Progenitor cell of endocrine pancreas (in vitro differentiated cells): ENCODE results near the gene ZNF778. TPM values are rescaled to one million over a fixed set of nuclear protein-coding genes. Genes with fewer than 3 reads are reported as not detected.

Source experiments
- DNase-seq: peaks from one replicate; pipeline ENCODE4 v3.0.0; 2021; ENCODE audit warnings: low spot score; ENCODE audit not compliant: unreplicated experiment
- H3K27ac Mint-ChIP-seq: 2 replicates; pipeline ENCODE4 v1.8.0; 2021; ENCODE audit warnings: mild to moderate bottlenecking, moderate library complexity, mixed read lengths
- H3K27me3 Mint-ChIP-seq: 2 replicates; pipeline ENCODE4 v1.8.0; 2021; ENCODE audit warnings: mixed read lengths
- H3K36me3 Mint-ChIP-seq: 2 replicates; pipeline ENCODE4 v1.8.0; 2022; ENCODE audit warnings: mixed read lengths; ENCODE audit not compliant: insufficient read depth
- H3K4me1 Mint-ChIP-seq: 2 replicates; pipeline ENCODE4 v1.8.0; 2021; ENCODE audit warnings: low read depth, mixed read lengths
- H3K4me3 Mint-ChIP-seq: 2 replicates; pipeline ENCODE4 v1.8.0; 2021; ENCODE audit warnings: low read depth, mild to moderate bottlenecking, moderate library complexity, mixed read lengths
- H3K9me3 Mint-ChIP-seq: 2 replicates; pipeline ENCODE4 v1.8.0; 2021; ENCODE audit warnings: low read depth, mixed read lengths
- total RNA-seq: library from RNA; stranded (reverse); gene quantifications from 2 replicates; pipeline ENCODE4 v1.2.1, GENCODE V29; 2021
- TF ChIP-seq, protein P1 (sequence below): fragments of 200-600 bp; sonication (generic); IDR thresholded peaks from one replicate; pipeline ENCODE4 v1.5.0; 2021; ENCODE audit warnings: antibody characterized with exemption, mild to moderate bottlenecking; ENCODE audit not compliant: unreplicated experiment

Gene ZNF778
- total RNA-seq, 1 donor from 2014 or later, result 11.2 TPM

DNA sequence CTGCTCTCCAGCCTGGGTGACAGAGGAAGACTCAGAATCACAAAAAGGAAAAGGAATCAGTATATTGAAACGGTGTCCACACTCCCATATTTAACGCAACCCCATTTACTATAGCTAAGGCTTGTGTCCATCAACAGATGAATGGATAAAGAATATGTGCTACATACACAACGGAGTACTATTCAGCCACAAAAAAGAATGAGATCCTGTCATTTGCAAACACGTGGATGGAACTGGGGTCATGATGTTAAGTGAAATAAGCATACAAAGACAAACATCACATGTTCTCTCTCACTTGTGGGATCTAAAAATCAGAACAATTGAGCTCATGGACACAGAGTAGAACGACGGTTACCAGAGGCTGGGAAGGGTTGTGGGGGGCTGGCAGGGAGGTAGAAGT, 55.1 kb downstream of the ZNF778 start:
- peaks cover 21% of the 10 kb centered on the region for H3K36me3 Mint-ChIP-seq
- H3K9me3 Mint-ChIP-seq, result no peaks in the 10 kb centered on the region
- H3K4me3 Mint-ChIP-seq, result no peak overlapping the region
- no peak overlapping the region for H3K27ac Mint-ChIP-seq
- TF ChIP-seq, protein P1, sequence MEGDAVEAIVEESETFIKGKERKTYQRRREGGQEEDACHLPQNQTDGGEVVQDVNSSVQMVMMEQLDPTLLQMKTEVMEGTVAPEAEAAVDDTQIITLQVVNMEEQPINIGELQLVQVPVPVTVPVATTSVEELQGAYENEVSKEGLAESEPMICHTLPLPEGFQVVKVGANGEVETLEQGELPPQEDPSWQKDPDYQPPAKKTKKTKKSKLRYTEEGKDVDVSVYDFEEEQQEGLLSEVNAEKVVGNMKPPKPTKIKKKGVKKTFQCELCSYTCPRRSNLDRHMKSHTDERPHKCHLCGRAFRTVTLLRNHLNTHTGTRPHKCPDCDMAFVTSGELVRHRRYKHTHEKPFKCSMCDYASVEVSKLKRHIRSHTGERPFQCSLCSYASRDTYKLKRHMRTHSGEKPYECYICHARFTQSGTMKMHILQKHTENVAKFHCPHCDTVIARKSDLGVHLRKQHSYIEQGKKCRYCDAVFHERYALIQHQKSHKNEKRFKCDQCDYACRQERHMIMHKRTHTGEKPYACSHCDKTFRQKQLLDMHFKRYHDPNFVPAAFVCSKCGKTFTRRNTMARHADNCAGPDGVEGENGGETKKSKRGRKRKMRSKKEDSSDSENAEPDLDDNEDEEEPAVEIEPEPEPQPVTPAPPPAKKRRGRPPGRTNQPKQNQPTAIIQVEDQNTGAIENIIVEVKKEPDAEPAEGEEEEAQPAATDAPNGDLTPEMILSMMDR, result no peak
- H3K4me1 Mint-ChIP-seq, result no peaks in the 10 kb centered on the region
- DNase-seq, result no peak
- H3K27me3 Mint-ChIP-seq, result no peaks in the 10 kb centered on the region

DNA sequence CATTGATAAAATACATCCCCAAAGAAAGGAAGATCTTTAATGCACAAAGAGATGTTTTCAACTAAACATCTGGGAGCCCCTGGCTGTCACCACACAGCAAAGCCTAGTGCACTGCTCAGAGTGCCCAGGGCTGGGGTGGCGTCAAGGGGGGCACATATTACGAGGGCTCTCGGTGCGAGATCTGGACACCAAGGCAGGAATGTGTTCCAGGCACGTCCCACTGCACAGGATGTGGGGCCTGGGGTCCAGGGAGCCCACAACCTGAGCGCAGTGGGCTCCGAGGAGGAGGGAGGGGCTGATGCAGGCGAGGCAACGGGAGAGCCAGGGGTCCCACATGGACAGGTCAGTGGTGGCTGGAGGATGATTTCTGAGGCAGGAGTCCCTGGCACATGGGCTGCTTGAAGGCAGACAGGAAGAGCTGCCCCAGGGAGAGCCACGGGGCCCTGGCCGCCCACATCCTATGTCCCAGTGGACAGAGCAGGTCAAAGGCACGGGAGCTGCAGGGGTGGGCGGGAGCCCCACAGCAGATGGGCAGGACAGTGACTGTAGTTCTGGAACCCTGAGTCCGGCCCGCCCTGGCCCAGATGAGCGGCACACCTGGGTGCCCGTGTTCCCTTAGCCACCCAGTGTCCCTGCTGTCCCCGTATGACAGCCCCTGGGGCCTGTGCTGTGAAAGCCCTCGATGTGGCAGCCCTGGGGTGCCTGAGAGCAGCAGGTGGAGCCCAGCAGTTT, 56.4 kb downstream of the ZNF778 start:
- no peaks in the 10 kb centered on the region for H3K27me3 Mint-ChIP-seq
- H3K9me3 Mint-ChIP-seq, result no peaks in the 10 kb centered on the region
- H3K4me1 Mint-ChIP-seq, result no peaks in the 10 kb centered on the region
- peaks cover 23% of the 10 kb centered on the region for H3K36me3 Mint-ChIP-seq
- TF ChIP-seq, protein P1, result no peak
- H3K4me3 Mint-ChIP-seq, result no peak overlapping the region
- DNase-seq, result no peak
- no peak overlapping the region for H3K27ac Mint-ChIP-seq

GRCh38 chr16:89274561-89275283, 57.2 kb downstream of the ZNF778 start:
- Mint-ChIP-seq H3K9me3 (no peaks in the 10 kb centered on the region), H3K4me3 (no peak overlapping the region), H3K27ac (no peak overlapping the region), H3K4me1 (no peaks in the 10 kb centered on the region), H3K27me3 (no peaks in the 10 kb centered on the region), H3K36me3 (peaks cover 23% of the 10 kb centered on the region)
- TF ChIP-seq, protein P1, result no peak
- no peak for DNase-seq

- H3K9me3 Mint-ChIP-seq, result no peaks in the 10 kb centered on the region
- TF ChIP-seq, protein P1, result no peak
- no peaks in the 10 kb centered on the region for H3K4me1 Mint-ChIP-seq
- H3K27ac Mint-ChIP-seq, result no peak overlapping the region
- peaks cover 21% of the 10 kb centered on the region for H3K36me3 Mint-ChIP-seq
- H3K4me3 Mint-ChIP-seq, result no peak overlapping the region
- H3K27me3 Mint-ChIP-seq, result no peaks in the 10 kb centered on the region
- no peak for DNase-seq
Measured at GRCh38 chr16:89275284-89275584, 57.7 kb downstream of the ZNF778 start.

DNA sequence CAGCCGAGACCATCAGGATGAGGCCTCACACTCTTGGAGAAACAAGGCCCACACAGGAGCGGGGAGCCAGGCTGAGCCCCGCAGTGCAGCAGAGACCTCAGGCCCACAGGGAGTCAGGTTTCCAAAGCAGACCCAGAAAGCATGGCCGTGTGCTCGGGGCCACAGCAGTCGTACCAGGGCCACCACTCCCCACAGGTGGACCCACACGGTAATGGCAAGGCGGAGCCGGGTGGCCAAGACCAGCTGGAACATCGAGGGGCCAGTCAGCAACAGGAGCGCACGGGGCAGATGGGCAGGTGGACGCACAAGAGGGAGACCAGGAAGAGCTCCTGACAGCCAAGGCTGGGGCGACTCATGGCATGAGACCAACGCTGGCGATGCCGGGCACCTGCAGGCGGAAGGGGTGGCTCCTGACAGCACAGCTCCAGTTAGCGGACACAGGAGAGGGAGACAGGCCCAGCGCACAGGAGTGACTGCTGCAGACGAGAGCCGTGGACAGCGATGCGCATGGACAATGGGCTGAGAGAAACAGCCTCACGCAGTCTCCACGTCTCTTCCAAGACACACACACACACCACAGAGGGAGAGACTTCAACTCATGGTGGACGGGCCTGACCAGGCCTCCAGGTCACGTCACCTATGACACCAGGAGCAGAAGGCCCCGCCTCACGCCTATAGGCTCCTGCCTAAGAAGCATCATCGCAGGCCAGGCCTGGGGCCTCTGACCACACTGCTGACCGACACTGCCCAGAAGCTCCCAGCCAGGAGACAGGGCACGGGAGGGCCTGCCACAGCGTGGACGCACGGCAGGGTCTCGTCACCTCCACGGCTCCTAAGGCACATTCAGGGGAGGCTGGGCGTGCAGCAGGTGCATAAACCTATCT, 58.6 kb downstream of the ZNF778 start:
- peaks cover 25% of the 10 kb centered on the region for H3K36me3 Mint-ChIP-seq
- DNase-seq, result no peak
- no peak overlapping the region for H3K4me3 Mint-ChIP-seq
- H3K27ac Mint-ChIP-seq, result peak overlapping the region; percentile 67
- H3K27me3 Mint-ChIP-seq, result no peaks in the 10 kb centered on the region
- no peaks in the 10 kb centered on the region for H3K9me3 Mint-ChIP-seq
- TF ChIP-seq, protein P1, result no peak
- no peaks in the 10 kb centered on the region for H3K4me1 Mint-ChIP-seq
